Cortex of kidney (tissue), 1 donor: ENCODE data around the gene GALNT10.

Experiments
- DNase-seq: peaks from one replicate; lab custom pipeline; 2025; lab: John Stamatoyannopoulos, UW

Gene GALNT10

DNA sequence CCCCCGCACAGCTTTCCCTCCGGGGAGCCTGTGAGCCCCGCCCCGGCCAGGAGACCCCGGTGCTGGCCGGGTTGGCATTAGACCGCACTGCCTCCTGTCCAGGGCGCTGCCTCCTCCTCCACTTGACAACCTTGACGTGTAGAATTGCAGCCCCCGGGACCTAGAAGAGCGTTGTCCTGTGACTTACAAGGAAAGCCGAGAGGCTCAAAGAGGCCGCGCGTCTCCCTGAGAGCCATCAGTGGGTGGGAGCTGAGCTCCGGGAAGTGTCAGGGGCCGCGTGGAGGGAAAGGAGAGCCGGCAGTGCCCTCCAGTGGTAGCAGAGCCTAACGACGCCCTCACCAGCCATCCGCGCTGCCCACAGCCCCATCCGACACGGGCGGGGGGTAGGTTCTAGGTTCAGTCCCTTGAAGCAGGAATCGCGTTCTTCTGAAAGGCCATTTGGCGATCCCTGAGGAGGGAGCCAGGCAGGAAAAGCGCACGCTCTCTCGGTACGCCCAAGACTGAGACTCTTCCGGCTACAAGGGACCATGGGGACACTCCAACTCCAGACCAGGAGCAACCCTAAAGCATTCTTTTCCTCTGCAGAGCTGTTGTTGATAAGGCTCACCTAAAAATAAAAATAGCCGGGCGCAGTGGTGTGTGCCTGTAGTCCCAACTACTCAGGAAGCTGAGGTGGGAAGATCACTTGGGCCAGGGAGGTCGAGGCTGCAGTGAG, 214.7 kb downstream of the GALNT10 start:
- no peak for DNase-seq

DNA sequence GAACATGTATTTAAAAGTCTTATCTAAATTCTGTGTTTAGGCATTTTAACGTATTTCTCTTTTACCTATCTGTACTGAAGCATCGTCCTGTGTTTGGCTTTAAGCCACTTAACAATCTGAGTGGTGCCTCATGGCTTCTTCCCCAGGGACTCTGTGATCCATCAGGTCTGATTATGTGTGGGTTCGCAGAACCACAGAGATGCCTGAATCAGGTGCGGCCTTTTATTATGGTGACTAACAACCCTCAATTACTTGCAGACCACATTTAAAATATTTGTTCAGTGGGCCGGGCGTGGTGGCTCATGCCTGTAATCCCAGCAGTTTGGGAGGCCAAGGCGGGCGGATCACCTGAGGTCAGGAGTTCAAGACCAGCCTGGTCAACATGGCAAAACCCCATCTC, 215.7 kb downstream of the GALNT10 start:
- DNase-seq = no peak

DNA sequence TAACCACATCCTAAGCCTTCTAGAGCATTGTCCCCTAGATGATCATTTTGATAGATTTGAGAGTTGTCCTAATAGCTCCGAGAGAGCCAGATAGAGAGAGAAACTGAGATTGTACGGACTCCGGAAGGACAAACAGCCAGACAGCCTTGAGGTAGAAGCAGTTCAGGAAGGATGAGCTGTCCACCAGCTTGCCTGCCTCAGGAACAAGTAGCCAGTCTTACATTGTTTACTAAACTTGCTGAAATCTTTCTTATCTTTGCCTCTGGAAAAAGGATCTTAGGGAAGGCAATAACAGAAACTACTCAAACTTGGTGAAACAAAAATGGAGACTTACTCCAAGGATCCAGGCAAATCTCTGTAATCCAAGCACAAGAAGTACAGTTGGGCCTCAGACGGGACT, 216.3 kb downstream of the GALNT10 start:
- DNase-seq = no peak

DNA sequence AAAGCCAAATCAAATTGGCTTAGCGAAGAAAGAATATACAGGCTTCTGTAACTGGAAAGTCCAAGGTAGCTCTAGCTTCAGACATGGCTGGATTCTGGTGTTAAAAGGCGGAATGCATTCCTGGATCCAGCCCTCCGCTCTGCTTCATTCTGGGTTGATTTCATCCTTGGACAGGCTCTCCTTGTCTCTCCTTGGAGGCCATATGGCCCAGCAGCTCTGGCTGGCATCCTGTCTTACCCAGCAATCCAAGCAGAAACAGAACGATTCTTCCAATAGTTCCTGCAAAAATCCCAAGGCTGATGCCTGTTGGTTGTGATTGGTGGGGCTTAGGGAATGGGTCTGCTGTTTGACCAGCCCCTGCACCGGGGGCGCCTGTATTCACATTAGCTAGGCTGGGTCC, 218.3 kb downstream of the GALNT10 start:
- no peak for DNase-seq

DNA sequence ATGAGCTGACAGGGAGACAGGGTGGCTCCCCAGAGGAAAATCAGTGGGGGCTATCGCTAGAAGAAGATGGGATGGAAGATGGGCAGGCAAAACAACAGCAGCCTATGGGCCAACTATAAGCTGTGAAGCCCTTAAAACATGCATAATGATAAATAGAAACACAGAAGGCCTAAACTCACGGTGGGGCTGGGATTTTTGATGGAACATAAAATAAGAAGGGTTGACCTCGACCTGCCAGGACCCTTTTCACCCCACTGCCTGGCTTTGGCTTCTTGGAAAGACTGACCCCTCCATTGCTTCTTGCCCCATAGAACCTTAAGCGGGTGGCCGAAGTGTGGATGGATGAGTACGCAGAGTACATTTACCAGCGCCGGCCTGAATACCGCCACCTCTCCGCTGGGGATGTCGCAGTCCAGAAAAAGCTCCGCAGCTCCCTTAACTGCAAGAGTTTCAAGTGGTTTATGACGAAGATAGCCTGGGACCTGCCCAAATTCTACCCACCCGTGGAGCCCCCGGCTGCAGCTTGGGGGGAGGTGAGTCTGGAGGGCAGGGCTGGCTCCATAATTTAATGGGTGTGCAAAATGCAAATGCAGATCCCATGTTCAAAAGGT, 218.8 kb downstream of the GALNT10 start:
- DNase-seq = no peak

DNA sequence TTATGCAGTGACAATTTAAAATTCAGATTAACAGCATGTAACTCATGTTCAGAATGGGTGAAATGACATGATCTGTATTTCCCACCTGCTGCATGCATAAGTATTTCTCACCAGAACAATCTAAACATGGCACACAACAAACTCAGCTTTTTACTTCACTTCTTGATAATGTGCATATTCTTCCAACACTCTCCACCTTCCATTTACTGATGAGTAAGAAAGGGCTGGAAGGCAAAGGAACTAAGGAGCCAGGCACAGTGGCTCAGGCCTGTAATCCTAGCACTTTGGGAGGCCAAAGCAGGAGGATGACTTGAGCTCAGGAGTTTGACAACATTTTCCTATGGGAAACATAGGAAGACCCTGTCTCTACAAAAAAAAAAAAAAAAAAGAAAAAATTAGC, 219.5 kb downstream of the GALNT10 start:
- no peak for DNase-seq

DNA sequence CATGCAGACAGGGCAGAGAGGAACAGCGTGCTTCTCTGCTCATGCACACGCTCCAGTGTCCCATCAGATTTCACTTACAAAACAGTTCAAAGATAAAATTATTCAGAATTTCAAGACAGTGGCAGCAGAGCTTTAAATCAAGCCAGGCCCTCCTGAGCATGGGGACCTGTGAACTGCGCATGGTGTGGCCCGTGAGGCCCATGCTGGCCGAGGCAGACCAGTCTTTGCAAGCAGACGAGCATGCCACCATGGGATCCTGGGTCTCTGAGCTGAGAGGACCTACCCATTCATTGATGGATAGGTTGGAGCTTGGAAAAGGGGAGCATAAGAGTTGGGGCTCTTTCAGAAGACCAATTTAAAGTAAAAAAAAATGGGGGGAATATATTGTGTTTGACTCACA, 220.3 kb downstream of the GALNT10 start:
- DNase-seq = no peak

DNA sequence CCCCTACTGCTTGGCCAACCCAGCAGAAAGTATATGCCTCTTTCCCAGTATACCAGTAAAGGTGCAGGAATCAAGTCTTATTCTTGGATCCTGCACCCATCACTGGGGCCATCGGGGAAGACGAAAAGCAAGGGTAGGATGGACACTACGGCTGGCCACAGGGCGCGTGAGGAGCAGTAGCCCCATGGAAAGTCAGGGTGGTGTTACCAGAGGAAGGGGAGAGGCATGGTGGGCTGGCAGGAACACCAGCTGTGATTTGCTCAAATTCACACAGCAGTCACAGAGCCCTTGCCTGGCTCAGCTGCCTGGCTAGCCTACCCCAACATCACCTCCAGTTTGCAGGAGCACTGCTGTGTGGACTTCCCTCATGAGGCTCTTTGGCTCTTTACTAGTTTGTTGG, 220.8 kb downstream of the GALNT10 start:
- DNase-seq = no peak

DNA sequence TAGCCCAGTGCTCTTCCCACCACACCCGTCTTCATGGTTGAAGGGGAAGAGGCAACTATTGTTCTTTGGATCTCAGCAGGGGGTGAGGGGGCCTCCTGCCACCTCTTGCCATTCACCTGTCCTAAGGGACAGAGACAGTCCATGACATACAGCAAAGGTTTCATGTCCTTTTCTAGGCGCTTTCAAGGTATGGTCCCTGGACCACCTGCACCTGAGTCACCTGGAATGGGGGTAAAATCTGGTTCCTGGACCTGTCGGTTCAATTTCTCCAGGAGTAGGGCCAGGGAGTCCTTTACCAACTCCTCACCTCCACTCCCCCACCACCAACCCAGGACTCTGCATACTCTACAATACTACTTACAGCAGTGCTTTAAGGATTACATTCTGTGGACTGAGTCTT, 221.8 kb downstream of the GALNT10 start:
- DNase-seq = no peak

DNA sequence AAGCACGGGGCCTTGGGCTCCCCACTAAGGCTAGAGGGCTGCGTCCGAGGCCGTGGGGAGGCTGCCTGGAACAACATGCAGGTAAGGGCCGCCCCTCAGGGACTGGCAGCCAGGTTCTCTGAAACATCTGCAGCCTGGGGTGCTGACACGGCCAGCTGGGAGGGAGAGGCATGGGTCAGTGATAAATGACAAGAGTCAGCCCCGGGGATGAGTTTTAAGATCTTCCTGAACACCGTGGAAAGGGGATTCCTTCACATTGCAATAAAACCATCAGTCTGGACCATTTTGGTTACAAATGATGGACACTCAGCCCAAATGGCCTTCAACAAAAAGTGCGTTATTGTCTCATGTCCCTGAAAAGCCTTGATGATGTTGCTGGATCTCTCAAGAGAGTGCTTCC, 222.4 kb downstream of the GALNT10 start:
- DNase-seq = no peak

DNA sequence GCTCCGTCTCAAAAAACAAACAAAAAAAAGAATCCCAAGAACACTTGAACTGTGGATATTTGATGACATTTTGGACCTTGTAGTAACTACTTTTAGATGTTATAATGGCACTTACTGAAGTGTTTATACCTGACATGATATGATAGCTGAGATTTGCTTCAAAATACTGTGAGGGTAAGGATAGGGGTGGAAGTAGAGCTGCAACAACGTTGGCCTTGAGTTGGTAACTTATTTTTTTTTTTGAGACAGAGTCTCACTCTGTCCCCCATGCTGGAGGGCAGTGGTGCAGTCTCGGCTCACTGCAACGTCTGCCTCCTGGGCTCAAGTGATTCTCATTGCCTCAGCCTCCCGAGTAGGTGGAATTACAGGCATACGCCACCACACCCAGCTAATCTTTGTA, 224.6 kb downstream of the GALNT10 start:
- DNase-seq = no peak

DNA sequence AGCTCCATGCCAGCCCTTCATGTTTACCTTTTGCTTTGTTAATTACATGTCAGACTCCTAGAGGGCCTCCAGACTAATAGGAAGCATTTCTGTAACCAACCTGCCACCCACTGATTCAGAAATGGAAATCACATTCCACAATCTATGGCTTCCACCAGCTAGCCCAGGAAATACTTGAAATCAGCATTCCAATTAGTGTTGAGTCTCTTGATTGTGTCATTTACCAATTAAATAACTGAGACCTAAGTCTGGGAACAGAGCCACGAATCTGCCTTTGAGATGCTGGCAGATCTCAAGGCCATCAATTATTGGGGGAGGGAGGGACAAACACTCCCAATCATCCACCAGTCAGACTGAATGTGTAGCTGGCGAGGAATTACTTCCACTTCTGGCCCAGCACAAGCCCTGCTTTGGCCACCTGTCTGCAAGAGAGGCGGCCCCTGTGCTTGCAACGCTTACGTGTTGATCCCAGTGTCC, 227.8 kb downstream of the GALNT10 start:
- no peak for DNase-seq

DNA sequence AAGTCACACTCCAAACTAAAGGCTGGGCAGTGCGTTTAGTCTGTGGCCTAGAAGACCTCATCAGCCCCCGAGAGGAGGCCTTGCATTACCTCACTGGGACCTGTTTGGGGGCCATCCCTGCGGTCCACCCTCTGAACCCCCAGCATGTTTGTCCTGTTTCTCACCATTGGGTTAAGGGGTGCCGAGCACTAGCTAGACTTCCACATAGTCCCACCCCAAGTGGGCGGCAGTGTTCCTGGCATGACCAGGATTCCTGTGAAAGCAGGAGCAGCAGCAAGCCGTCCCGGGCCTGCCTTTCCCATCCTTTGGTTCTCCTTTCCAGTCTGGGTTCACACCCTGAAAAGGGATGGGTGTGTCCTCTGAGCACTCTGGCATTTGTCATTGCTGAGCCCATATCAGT, 228.7 kb downstream of the GALNT10 start:
- DNase-seq = no peak

DNA sequence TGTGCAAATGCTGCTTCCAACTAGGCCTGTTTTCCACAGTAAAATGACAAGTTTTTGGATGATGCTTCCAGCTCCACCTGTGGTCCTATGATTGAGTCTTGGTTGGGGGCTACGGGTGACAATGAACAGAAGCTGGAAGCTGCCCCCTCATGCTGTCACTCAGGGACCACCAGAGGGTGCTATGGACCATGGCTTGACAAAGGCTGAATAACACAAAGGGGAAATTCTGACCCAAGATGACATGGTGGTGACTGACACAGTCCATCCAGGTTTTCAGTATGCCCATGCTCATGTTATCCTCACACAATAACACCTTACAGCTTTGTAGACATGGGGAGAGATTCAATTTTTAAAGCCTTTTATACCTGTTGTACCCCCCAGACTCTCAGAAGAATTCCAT, 231.3 kb downstream of the GALNT10 start:
- DNase-seq = no peak

DNA sequence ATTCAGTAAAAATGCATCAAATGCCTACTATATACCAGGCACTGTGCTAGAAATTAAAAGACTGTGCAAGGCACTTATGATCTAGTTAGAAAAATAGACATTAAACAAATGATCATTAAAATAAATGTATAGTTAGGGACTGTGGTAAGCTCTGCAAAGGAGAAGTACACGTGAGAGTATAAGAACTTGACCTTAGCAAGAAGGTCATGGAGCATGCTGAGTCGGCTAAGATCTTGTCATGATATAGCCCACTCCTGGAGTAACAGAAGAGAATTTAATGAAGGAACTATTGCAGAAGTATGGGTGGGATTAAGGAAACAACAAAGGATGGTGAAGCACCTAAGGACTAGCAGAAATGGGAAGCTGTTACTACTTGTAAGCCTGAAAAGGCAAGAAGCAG, 231.8 kb downstream of the GALNT10 start:
- DNase-seq = no peak

DNA sequence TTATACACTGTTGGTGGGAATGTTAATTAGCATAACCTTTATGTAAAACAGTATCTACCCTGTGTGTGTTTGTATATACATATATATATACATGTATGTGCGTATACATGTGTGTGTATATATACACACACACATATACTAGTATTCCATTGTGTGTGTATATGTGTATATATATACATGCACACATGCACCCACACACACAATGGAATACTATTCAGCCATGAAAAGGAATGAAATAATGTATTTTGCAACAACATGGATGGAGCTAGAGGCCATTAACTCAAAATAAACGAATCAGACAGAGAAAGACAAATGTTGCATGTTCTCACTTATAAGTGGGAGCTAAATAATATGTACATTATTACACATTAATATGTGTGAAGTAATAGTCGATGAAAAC, 237.7 kb downstream of the GALNT10 start:
- DNase-seq = no peak

DNA sequence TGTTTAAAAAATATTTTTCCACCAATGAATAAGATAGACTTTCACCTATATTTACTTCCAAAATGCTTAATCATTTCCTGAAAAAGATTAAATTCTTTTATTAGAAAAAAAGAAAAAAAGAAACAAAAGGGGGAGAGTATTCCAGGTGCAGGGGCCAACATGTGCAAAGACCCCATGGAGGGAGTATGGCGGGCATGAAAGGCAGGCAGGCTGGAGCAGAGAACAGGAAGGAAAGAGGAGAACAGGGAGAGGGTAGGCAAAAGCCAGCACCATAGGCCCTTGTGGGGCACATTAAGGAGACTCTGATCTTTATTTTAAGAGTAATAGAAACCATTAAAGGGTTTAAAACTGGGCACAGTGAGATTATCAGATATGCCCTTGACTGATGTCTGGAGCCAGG, 238.8 kb downstream of the GALNT10 start:
- no peak for DNase-seq

DNA sequence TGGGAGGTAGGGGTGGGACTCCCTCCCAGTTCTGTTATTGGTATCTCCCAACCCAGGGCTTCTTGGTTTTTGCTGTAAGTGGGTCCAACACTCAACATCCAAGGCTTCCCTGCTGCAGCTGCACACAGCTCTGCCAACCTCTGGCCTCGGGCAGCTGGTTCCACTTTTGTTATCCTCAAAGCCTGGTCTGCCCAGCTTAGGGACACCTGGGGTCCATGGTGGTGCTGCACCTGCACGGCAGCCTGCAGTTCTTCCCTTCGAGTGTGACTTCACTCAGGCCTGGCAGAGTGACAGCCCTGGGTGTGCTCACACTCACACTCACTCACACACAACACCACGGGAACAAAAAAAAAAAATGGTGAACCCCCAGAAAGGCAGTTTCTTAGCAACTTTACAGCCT, 239.9 kb downstream of the GALNT10 start:
- DNase-seq = no peak

DNA sequence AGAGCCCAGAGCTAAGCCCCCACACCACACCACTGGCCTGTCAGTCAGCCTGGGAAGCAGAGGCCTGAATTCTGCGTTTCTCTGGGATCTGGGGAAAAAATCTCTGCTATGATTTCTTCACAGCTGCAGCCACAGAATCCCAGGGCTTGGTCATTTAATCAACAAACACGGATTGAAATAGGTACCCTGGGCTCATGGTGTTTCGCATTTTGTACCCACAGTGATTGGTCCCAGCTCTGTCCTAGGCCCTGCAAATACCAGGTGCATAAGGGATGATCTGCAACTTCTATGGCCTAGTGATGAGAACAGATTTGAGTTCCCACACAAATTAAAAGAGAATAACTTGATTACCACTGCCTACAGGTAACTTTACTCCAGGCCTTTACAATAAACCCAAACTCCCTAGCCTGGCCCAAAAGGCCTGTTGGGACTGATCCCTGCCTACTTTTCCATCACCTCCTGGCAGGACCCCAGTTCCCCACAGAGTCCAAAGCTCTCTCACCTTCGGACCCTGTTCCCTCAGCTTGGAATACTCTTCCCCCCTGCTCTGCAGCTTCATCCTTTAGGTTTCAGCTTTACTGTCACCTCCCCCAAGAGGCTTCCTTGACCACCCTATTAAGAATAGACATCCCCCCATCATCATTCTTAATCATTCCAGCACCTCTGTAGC, 240.6 kb downstream of the GALNT10 start:
- DNase-seq = no peak

DNA sequence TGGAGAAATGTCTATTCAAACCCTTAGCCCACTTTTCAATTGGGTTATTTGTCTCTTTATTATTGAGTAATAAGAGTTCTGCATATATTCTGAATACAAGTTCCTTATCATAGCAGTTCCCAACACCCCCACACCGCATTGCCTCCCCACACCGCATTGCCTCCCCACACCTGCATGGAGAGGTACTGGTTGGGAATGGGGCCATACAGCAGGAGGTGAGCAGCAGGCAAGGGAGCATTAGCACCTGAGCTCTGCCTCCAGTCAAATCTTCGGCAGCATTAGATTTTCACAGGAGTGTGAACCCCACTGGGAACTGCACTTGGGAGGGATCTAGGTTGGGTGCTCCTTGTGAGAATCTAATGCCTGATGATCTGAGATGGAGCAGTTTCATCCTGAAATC, 244.7 kb downstream of the GALNT10 start:
- no peak for DNase-seq

DNA sequence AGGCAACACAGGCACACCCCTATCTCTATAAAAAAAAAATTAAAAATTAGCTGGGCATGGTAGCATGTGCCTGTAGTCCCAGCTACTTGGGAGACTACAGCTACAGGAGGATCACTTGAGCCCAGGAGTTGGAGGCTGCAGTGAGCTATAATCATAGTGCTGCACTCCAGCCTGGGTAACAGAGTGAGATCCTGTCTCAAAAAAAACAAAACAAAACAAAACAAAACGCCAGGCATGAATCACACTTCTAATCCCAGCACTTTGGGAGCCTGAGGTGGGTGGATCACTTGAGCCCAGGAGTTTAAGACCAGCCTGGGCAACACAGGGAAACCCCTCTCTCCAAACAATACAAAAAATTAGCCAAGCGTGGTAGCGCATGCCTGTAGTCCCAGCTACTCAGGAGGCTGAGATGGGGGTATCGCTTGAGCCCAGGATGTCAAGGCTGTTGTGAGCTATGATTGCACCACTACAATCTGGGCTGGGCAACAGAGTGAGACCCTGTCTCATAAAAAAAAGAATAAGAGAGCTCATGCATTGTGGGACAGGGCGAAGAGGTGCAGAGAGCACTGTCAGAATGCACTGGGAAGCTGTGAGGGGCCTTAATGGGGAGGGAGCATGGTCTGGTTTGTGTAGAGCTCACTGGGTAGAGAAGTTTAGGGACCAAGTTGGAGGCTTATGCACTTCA, 246.9 kb downstream of the GALNT10 start:
- DNase-seq = no peak

DNA sequence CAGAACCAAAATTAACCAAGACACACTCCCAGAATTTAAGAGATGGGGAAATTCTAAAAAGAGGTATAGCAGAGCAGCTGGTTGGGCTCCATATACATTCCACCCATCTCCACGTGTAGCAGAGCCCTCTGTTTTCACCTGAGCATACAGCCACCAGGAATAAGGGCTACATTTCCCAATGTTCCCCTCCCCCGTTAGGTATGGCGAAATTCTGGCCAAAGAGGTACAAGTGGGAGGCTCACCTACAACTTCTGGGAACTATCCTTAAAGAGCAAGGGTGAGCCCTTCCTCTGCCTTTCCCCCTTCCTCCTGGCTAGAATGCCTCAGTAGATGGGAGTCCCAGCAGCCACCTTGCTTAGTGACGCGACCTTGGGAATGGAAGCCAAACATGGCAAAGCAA, 250.0 kb downstream of the GALNT10 start:
- no peak for DNase-seq

DNA sequence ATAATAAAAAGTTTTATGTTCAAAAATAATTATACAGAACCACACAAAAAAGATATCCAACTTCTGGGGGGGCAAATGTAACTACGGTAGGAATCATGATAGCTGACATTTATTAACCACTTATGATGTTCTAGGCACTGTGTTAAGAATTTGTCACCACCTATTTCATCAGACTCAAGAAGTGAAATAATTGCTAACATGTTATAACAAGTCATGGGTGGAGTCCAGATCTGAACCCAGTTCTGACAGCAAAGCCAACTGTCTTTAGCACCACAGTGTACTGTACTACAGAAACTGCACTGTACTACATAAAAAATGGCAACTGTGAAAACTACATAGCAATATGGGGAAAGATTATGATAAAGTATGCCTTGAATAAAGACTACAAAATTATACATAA, 252.3 kb downstream of the GALNT10 start:
- no peak for DNase-seq
